AG04449 (cell line): ENCODE data around the gene ELMO3.

Experiments
- CTCF ChIA-PET: fragments of 350-600 bp; formaldehyde crosslinking; extraction: SDS; loops from one replicate; lab custom pipeline; 2021; ENCODE audit warnings: antibody characterized with exemption; lab: Yijun Ruan, JAX
- POLR2A ChIA-PET: fragments of 400-600, 350-600 bp; formaldehyde crosslinking; extraction: SDS; loops from one replicate; lab custom pipeline; 2020; ENCODE audit warnings: antibody characterized with exemption, inconsistent platforms; lab: Yijun Ruan, JAX
- DNase-seq: peaks from one replicate; pipeline ENCODE4 v3.0.0-alpha.2; 2010; ENCODE audit warnings: low read depth, low spot score
- H3K4me3 ChIP-seq: 2 replicates; pipeline ENCODE4 v1.5.1; 2011; ENCODE audit warnings: low read depth, mild to moderate bottlenecking, control low read depth, low read length
- TF ChIP-seq, protein P1 (sequence below): IDR thresholded peaks from one replicate; pipeline ENCODE4 v1.5.1; 2011; ENCODE audit warnings: mild to moderate bottlenecking, moderate library complexity, low read length, control low read depth, inconsistent platforms; ENCODE audit not compliant: insufficient read depth; ENCODE audit errors: missing control alignments

The ELMO3 gene

GRCh38 chr16:67211674-67212073, 12.7 kb downstream of the ELMO3 start:
- no peak overlapping the region for H3K4me3 ChIP-seq
- no peak for DNase-seq
- CTCF ChIA-PET = interaction anchor here (10.5 kb wide), 1 partner anchor 15 kb away, joined by 83 read pairs; the partner anchor contains the start of genes E2F4 and ELMO3
- POLR2A ChIA-PET = no interaction called here
- TF ChIP-seq, protein P1, sequence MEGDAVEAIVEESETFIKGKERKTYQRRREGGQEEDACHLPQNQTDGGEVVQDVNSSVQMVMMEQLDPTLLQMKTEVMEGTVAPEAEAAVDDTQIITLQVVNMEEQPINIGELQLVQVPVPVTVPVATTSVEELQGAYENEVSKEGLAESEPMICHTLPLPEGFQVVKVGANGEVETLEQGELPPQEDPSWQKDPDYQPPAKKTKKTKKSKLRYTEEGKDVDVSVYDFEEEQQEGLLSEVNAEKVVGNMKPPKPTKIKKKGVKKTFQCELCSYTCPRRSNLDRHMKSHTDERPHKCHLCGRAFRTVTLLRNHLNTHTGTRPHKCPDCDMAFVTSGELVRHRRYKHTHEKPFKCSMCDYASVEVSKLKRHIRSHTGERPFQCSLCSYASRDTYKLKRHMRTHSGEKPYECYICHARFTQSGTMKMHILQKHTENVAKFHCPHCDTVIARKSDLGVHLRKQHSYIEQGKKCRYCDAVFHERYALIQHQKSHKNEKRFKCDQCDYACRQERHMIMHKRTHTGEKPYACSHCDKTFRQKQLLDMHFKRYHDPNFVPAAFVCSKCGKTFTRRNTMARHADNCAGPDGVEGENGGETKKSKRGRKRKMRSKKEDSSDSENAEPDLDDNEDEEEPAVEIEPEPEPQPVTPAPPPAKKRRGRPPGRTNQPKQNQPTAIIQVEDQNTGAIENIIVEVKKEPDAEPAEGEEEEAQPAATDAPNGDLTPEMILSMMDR = no peak

- TF ChIP-seq, protein P1 = no peak
- POLR2A ChIA-PET = no interaction called here
- CTCF ChIA-PET = interaction anchor here (0.6 to 10.5 kb wide), 4 partner anchors 14 to 46 kb away, joined by 3 to 83 read pairs (median 3); partner anchors contain the start of genes E2F4, ELMO3 and TMEM208
- H3K4me3 ChIP-seq = no peak overlapping the region
- DNase-seq = no peak
These were observed 13.8 kb downstream of the ELMO3 start for GRCh38 chr16:67212766-67213165.

- no peak overlapping the region for H3K4me3 ChIP-seq
- no peak for DNase-seq
- TF ChIP-seq, protein P1 = no peak
- POLR2A ChIA-PET = no interaction called here
- CTCF ChIA-PET = interaction anchor here (0.6 to 10.5 kb wide), 6 partner anchors 10 to 45 kb away, joined by 3 to 83 read pairs (median 3); partner anchors contain the start of genes E2F4, ELMO3 and TMEM208
These were observed 14.5 kb downstream of the ELMO3 start for GRCh38 chr16:67213197-67214019.

GRCh38 chr16:67215706-67216105, 16.8 kb downstream of the ELMO3 start:
- DNase-seq = no peak
- ChIA-PET POLR2A (no interaction called here), CTCF (interaction anchor here (10.5 kb wide), 1 partner anchor 19 kb away, joined by 83 read pairs; the partner anchor contains the start of genes E2F4 and ELMO3)
- no peak overlapping the region for H3K4me3 ChIP-seq
- TF ChIP-seq, protein P1 = no peak

GRCh38 chr16:67216612-67217490, 17.9 kb downstream of the ELMO3 start:
- TF ChIP-seq, protein P1 = no peak
- no peak overlapping the region for H3K4me3 ChIP-seq
- DNase-seq = no peak
- POLR2A ChIA-PET = interaction anchor here (0.9 kb wide), 1 partner anchor 9 kb away, joined by 3 read pairs; no protein-coding TSS in a partner anchor
- CTCF ChIA-PET = no interaction called here

DNA sequence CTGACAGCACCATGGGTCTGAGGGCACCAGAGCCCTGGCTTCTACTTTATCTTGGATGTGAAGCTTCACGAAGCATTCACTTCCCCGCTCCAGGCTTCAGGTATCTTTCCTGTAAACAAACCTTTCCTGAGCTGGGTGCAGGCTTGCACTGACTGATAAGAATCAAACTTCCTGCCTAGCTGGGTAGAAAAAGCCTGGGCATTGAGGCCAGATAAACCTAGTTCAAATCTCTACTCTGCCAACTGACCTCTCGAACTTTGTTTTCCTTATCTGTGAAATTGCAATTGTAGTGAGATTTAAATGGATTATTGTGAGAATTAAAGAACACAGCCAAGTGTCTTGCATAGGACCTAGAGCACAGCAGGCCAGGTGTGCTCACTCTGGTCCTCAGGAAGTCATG, 25.1 kb downstream of the ELMO3 start:
- DNase-seq = no peak
- H3K4me3 ChIP-seq = no peak overlapping the region
- TF ChIP-seq, protein P1 = no peak
- ChIA-PET POLR2A (interaction anchor here (0.6 to 1.3 kb wide), 3 partner anchors 14 to 22 kb away, joined by 3 to 4 read pairs (median 3); no protein-coding TSS in a partner anchor), CTCF (interaction anchor here (1.0 to 1.5 kb wide), 4 partner anchors 11 to 36 kb away, joined by 3 to 5 read pairs (median 3); partner anchors contain the start of gene ELMO3)
